GM12874 (cell line): ENCODE data around the gene NEAT1.
A peak's percentile ranks its signal among the peaks of the same experiment; 100 is the strongest.

Source experiments
- TF ChIP-seq, protein P1 (sequence below): IDR thresholded peaks from 2 replicates; pipeline ENCODE4 v1.5.1; 2011; ENCODE audit warnings: low read depth, mild to moderate bottlenecking, control low read depth, low read length, moderate library complexity; ENCODE audit not compliant: insufficient read depth

The NEAT1 gene

DNA sequence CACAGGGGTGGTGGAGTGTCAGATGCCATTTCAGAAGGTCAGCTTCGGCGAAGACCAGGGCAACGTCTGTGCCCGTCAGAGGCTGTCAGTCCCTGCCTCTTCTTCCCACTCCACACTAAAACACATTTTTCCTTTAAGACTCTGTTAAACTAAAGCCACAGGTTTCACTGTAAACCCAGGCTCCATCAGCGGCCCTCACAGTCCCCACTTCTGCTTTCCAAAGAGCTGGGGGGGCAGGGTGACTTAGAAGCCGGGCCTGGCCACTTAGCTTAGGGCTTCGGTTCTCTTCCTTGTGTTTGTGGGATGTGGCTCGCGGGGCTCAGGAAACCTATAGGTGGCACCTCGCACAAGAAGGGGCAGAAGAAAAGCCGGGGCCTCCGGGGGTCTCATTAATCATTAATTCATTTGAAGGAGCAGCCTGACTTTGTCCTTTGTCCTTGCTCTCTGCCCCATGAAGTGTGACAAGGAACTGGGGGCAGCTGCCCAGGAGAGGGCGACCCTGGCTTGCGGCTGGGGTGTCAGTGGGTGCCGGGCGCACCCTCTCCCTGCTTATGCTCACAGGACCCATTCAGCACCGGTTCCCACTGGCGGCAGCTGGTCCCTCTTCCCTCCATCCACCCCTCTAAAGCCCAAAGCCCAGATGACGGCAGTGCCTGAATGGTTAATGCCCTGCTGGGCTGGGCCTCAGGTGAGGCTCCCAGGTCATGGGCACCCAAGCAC lies 44.2 kb upstream of the NEAT1 start:
- TF ChIP-seq, protein P1, sequence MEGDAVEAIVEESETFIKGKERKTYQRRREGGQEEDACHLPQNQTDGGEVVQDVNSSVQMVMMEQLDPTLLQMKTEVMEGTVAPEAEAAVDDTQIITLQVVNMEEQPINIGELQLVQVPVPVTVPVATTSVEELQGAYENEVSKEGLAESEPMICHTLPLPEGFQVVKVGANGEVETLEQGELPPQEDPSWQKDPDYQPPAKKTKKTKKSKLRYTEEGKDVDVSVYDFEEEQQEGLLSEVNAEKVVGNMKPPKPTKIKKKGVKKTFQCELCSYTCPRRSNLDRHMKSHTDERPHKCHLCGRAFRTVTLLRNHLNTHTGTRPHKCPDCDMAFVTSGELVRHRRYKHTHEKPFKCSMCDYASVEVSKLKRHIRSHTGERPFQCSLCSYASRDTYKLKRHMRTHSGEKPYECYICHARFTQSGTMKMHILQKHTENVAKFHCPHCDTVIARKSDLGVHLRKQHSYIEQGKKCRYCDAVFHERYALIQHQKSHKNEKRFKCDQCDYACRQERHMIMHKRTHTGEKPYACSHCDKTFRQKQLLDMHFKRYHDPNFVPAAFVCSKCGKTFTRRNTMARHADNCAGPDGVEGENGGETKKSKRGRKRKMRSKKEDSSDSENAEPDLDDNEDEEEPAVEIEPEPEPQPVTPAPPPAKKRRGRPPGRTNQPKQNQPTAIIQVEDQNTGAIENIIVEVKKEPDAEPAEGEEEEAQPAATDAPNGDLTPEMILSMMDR: no peak

DNA sequence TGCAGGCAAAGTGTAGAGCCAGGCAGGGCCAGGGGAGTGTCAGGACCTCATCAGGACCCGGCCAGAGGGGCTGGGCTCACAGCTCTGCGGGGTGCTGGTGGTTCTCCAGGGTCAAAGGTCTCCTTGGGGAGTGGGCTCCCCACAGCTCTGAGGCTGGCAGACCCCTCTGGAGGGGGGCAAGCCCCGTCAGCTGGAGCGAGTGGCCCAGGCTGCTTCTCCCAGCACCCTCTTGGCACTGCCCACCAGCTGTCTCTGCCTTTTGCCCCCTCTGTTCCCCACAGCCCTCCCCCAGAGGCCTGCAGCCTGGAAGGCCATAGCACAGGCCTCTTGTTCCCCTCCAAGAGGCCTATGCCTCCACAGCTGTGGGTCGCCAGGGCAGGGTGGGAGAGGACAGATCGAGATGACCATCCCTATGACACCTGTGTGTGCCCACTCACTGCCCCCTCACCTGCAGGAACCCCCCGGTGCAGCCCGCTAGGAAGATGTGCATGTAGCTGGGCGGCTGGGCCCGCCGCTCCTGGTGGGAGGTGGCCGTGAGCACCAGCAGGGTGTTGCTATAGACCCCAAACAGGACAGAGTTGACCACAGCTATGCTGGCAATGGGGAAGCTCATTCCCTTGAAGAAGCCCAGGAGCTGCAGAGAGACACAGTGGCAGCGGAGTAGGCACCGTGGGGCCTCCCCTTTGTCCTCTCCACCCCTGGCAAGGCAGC lies 43.5 kb upstream of the NEAT1 start:
- TF ChIP-seq, protein P1: no peak

DNA sequence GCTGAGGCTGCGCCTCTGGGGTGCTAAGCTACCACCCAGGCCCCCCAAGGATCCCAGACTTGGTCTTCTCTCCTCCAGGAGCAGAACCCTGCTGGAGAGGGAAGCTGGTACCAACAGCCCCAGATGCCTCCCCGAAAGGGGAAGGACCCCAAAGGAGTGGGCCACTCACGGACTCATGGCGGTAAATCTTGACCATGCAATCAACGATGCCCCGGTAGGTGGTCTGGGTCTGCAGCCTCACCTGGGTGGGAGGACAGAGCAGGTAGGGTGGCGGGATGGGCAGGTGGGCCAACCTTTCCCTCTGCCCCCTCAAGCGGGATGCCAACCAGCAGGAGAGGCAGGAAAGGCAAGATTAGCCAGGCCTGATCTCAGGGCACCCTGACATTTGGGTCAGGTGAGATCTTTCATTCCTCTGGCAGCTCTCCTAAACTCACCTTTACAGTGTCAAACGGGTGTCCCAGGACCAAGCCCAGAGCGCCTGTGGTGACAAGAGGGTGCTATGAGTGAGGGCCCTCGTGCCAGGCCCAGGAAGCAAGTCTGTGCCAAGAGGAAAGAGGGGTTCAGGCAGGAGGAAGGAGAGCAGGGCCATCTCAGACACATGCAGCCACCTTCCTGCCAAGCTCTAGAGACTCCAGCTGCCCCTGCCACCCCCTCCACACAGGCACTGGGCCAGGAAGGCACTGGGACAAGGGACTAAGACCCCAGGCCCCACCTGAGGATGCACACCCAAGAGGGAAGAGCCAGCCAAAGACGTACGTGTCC lies 42.7 kb upstream of the NEAT1 start:
- TF ChIP-seq, protein P1: no peak

DNA sequence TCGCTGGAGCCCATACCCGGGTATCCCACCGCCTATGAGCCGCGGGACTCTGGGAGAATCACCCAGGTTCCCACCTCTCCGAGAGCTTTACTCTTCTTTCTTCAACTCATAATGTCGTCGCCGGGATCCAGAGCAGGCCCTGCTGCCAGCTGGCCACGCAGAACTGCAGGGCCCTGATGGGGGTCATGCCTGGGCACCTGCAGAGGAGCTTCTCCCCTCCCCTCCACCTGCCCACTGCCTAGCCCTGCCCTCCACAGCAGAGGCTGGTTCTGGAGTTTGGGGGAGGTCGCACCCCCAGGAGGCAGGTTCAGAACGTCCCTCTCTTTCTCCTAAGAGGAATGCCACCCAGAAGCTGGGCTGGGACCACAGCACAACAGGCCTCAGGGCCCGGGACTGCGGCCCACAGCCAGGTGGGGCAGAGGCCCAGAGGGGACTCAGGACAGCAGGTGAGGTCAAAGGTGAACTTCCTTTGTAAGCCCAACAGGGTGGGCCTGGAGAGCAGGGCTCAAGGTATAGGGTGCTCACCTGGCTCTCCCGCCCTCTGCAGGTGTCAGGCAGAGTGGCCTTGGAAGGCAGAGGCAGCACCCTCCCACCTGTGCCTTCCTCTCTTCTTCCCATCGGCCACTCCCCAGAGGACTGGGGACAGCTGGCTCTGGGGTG lies 42.0 kb upstream of the NEAT1 start:
- TF ChIP-seq, protein P1: no peak

DNA sequence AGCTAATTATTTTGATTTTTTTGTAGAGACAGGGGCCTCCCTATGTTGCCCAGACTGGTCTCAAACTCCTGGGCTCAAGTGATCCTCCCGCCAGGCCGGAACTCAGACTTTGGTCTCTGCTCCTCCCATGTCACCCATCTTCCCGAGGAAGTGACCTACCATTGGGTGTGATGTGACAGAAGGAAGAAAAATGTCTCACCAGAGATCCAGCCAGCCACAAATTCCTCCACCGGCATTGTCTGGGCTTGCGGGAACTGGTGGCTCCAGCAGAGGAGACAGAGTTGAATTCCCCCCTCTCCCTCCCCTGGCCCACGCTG lies 40.9 kb upstream of the NEAT1 start:
- TF ChIP-seq, protein P1: no peak

DNA sequence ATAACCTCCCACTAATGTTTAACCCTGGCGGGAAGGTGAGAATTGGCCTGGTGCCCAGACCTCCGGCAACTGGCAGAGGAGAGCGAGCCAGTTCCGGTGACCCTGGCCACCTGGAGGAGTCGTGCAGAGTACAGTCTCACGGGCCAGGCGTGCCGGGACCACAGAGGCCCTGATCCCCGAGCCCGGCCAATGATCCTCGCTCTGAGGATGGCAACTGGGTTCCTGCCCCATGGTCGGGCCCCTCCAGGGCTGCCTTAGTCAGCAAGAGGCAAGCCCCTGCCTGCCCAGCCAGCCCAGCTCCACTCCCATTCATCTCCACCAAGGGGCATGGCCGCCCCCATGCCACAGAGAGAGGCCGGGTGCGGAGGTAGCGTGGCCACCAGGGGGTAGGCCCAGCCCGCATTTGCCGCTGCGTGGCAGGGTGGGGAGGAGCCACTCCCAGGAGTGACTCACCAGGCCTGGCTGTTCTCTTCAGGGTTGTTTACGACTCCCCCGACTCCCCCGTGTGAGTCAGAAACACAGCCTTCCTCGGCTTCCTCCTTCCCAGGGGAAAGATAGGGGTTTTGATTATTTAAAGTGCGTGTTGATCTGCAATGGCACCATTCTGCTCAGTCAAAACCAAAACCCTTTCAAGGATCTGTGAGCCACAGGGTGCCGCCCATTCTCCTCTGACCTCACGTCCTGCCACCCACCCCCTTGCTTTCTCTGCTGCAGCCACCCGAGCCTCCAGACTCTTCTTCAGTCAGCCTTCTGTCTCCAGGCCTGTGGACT lies 40.4 kb upstream of the NEAT1 start, which contains the start of gene SLC25A45:
SLC25A45 (minus strand) TSS at position 614 of the 771 bp plus-strand sequence. CDS start 695 bp downstream, outside the sequence.
- TF ChIP-seq, protein P1: peak; percentile 72
